Measurements from ENCODE around the gene GYPC.
"Not testable (repeated sequence)": the region's sequence is repeated elsewhere in the genome, so short reads cannot be mapped to it uniquely, and the experiment has no call there.

The GYPC gene

DNA sequence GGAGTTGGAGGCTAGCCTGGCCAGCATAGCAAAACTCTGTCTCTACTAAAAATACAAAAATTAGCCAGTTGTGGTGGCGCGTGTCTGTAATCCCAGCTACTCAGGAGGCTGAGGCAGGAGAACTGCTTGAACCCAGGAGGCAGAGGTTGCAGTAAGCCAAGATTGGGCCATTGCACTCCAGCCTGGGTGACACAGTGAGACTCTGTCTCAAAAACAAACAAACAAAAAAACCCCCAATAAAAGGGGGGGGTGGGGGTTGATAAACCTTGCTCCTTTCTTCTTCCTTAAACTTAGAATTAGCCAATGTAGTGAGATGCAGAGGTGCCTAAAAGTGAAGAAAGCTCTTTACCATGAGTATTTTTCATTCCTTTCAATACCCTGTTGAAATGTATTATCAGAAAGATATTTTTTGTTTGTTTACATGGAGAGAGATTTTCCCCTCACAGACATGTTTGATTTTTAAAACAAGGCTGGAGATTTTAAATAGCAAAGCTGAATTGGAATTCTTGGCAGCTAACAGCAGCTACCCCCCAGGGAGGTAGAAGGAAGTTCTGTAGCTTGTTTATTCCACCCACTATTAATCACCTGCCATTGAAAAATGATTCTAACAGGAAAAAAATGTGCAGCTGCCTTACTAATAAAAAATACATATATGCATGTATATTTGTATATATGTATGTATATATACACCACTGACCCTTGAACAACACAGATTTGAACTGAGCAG lies 48.6 kb downstream of the GYPC start:
- in situ Hi-C loops (cut with HindIII; ENCODE audit: low sequenced_read_pairs) = no loop called here
- H3K4me3 ChIP-seq (ENCODE audit: low read depth, low read length) = no peak overlapping the region
- TF ChIP-seq CTCF (IDR thresholded peaks at IDR 0.05; ENCODE audit: low read depth, low read length) = no peak
- DNase-seq (ENCODE audit: low read depth, low spot score) = peak; percentile 57

DNA sequence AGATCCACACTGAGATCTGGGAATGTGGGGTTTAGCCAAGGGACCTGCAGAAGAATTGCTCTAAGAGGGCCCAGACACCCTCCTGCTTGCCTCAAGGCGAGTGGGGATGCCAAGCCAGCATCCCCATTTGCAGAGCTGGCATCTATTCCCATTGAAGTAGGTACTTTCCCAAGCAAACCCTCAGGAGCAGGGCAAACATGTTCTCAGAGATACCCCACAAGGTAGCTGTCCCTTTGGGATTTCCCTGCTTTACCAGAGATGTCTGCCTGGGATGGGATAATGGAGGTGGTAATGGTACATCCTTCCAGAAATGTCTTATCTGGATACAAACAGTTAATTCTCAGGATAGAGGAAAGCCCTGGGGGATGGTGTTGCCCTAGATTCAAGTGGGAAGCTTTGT lies 51.2 kb downstream of the GYPC start:
- TF ChIP-seq CTCF (IDR thresholded peaks at IDR 0.05; ENCODE audit: low read depth, low read length) = no peak
- no peak overlapping the region for H3K4me3 ChIP-seq (ENCODE audit: low read depth, low read length)
- in situ Hi-C loops (cut with HindIII; ENCODE audit: low sequenced_read_pairs) = no loop called here
- no peak for DNase-seq (ENCODE audit: low read depth, low spot score)

- no peak for TF ChIP-seq CTCF (IDR thresholded peaks at IDR 0.05; ENCODE audit: low read depth, low read length)
- in situ Hi-C loops (cut with HindIII; ENCODE audit: low sequenced_read_pairs) = no loop called here
- DNase-seq (ENCODE audit: low read depth, low spot score) = no peak
- H3K4me3 ChIP-seq (ENCODE audit: low read depth, low read length) = no peak overlapping the region
These were observed 52.0 kb downstream of the GYPC start for GRCh38 chr2:126707941-126708340.

GRCh38 chr2:126714191-126714965 lies 58.4 kb downstream of the GYPC start:
- TF ChIP-seq CTCF (IDR thresholded peaks at IDR 0.05; ENCODE audit: low read depth, low read length) = no peak
- in situ Hi-C loops (cut with HindIII; ENCODE audit: low sequenced_read_pairs) = no loop called here
- no peak for DNase-seq (ENCODE audit: low read depth, low spot score)
- H3K4me3 ChIP-seq (ENCODE audit: low read depth, low read length) = no peak overlapping the region

DNA sequence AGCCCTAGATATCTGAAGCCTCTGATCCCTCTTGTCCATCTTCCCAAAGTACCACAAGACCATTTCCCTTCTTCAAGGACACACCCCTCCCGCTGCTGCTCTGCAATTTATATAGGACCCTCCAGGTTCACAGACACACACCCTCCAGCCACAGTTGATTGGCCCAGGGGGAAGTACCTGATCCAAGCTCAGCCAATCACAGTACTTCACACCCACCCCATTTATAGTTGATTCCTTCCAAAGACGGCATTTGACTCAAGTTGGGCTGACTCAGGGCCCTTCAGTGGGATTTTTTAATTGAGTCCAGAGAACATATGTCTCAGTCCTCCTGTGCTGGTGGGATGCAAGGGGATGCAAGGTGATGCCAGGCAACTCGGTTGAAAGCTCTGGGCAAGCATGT lies 59.2 kb downstream of the GYPC start:
- DNase-seq (ENCODE audit: low read depth, low spot score) = no peak
- no peak overlapping the region for H3K4me3 ChIP-seq (ENCODE audit: low read depth, low read length)
- no peak for TF ChIP-seq CTCF (IDR thresholded peaks at IDR 0.05; ENCODE audit: low read depth, low read length)
- in situ Hi-C loops (cut with HindIII; ENCODE audit: low sequenced_read_pairs) = no loop called here

- no peak for DNase-seq (ENCODE audit: low read depth, low spot score)
- in situ Hi-C loops (cut with HindIII; ENCODE audit: low sequenced_read_pairs) = no loop called here
- H3K4me3 ChIP-seq (ENCODE audit: low read depth, low read length) = no peak overlapping the region
- TF ChIP-seq CTCF (IDR thresholded peaks at IDR 0.05; ENCODE audit: low read depth, low read length) = no peak
These were observed 59.8 kb downstream of the GYPC start for GRCh38 chr2:126715576-126716406.

- in situ Hi-C loops (cut with HindIII; ENCODE audit: low sequenced_read_pairs); DNase-seq (ENCODE audit: low read depth, low spot score); H3K4me3 ChIP-seq (ENCODE audit: low read depth, low read length): not testable (repeated sequence)
These were observed 61.3 kb downstream of the GYPC start for GRCh38 chr2:126717277-126717676.
